ENCODE results near the gene CEMIP2. TPM values are rescaled to one million over a fixed set of nuclear protein-coding genes. Genes with fewer than 3 reads are reported as not detected.
A peak's percentile ranks its signal among the peaks of the same experiment; 100 is the strongest.

Gene CEMIP2
- total RNA-seq, 4 donors from 2014 or later = 7.4 to 50.7 (median 30.5) TPM

DNA sequence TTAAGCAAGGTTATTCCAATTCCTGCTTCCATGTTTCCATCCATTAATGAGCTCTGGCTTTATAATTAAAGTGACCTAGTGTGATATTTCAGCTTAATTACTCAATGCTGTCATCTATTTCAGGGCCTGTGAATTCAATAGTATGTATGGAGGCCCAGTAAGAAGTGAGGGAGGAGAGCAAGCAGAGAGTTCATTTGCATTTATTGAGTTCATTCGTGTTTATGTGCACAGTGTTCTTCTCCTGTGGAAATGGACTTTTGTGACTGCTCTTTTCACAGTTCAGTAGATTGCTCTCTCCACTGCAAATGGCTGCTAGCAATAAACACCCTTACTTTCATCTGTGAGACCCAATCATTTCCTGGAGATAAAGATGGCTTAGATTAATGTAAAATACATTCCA, 130.9 kb downstream of the CEMIP2 start:
- Histone ChIP-seq H3K4me3 (no peak overlapping the region), H3K36me3 (no peaks in the 10 kb centered on the region), H3K9me3 (no peaks in the 10 kb centered on the region), H3K4me1 (no peaks in the 10 kb centered on the region), H3K27ac (peak overlapping the region in 1 of 2 donors; percentile 5), H3K27me3 (no peaks in the 10 kb centered on the region)
- intact Hi-C loops (cut with DNase I; ENCODE audit: low total_unique reads) = no loop called here
- TF ChIP-seq, protein P1, sequence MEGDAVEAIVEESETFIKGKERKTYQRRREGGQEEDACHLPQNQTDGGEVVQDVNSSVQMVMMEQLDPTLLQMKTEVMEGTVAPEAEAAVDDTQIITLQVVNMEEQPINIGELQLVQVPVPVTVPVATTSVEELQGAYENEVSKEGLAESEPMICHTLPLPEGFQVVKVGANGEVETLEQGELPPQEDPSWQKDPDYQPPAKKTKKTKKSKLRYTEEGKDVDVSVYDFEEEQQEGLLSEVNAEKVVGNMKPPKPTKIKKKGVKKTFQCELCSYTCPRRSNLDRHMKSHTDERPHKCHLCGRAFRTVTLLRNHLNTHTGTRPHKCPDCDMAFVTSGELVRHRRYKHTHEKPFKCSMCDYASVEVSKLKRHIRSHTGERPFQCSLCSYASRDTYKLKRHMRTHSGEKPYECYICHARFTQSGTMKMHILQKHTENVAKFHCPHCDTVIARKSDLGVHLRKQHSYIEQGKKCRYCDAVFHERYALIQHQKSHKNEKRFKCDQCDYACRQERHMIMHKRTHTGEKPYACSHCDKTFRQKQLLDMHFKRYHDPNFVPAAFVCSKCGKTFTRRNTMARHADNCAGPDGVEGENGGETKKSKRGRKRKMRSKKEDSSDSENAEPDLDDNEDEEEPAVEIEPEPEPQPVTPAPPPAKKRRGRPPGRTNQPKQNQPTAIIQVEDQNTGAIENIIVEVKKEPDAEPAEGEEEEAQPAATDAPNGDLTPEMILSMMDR (IDR thresholded peaks at IDR 0.05) = no peak
- no peak for TF ChIP-seq POLR2A (IDR thresholded peaks at IDR 0.05)
- no peak for DNase-seq

DNA sequence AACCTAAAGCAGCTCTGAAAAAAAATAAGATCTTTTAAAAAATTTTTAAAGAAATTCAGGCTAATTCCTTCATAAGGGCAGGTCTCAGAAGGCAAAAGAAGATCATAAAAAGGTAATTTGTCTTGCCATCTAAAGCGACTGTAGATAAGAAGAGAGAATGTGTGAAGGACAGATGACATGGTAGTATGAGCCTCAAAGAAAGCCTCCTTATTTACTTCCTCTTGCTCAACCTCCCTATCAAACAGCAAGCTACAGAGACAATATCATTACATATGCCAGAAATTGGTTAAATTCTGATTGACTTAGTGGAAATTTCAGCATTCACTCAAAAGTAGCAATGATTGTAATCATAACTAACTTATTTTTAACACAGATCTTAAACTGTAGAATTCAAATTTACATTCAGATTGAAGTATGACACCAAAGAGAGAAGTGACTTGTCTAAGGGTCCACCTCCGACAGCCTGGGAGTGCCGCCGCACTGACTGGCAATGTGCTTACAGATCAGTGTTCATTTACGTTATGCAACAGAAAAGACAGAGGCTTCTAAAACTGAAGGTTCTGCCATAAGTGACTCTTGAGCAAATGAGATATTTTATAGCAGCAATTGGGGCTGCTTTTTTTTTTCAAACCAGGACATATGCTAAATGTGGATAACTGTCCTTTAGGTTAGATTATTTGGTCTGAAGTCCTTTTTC, 132.0 kb downstream of the CEMIP2 start:
- DNase-seq = no peak

DNA sequence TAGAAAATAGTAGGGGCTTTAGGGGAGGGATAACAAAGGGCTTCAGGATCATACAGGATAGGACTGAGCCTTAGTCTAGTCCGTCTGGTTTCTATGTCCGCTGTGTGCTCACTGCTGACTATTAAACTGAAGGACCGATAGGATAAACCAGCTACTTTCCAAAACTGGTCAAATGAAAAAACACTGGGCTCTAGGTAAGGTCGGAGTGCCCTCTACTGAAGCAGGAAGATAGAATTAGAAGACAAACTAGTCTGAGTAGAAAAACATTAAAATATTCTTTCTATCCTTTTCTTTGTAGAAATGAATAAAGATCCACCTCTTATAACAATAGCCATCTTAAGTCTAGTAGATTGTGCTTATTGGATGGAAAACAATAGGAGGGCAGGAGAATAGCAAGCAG, 133.6 kb downstream of the CEMIP2 start:
- H3K27ac ChIP-seq = no peak overlapping the region
- no peaks in the 10 kb centered on the region for H3K36me3 ChIP-seq
- intact Hi-C loops (cut with DNase I; ENCODE audit: low total_unique reads) = no loop called here
- no peaks in the 10 kb centered on the region for H3K4me1 ChIP-seq
- no peaks in the 10 kb centered on the region for H3K27me3 ChIP-seq
- no peaks in the 10 kb centered on the region for H3K9me3 ChIP-seq
- no peak overlapping the region for H3K4me3 ChIP-seq
- no peak for TF ChIP-seq POLR2A (IDR thresholded peaks at IDR 0.05)
- TF ChIP-seq, protein P1 (IDR thresholded peaks at IDR 0.05) = no peak
- no peak for DNase-seq

More for the DNA sequence above, 132.0 kb downstream of the CEMIP2 start:
- TF ChIP-seq, protein P1 (IDR thresholded peaks at IDR 0.05) = no peak
- no peak for TF ChIP-seq POLR2A (IDR thresholded peaks at IDR 0.05)
- Histone ChIP-seq H3K27me3 (no peaks in the 10 kb centered on the region), H3K27ac (no peak overlapping the region), H3K36me3 (no peaks in the 10 kb centered on the region), H3K4me1 (no peaks in the 10 kb centered on the region), H3K4me3 (no peak overlapping the region), H3K9me3 (no peaks in the 10 kb centered on the region)
- intact Hi-C loops (cut with DNase I; ENCODE audit: low total_unique reads) = no loop called here

Other genes with a start within 250 kb of the CEMIP2 start
- gene ABHD17B, start 142.7 kb upstream of the CEMIP2 start, total RNA-seq = 10 to 100 TPM; 11.5 to 67.2 (median 16.2) TPM
- 10 to 100 TPM in 3 of 4 donors, 1 to 10 TPM in 1; 8.2 to 22.0 (median 15.9) TPM for gene C9orf85, start 143.1 kb upstream of the CEMIP2 start, total RNA-seq

Measured in uterus (tissue), 4 donors.